Lung (tissue), 12 donors: ENCODE data around the gene LCE3A. TPM values are rescaled to one million over a fixed set of nuclear protein-coding genes. Genes with fewer than 3 reads are reported as not detected.
A peak's percentile ranks its signal among the peaks of the same experiment; 100 is the strongest.

Source experiments
- ATAC-seq: fragments of 200-7000 bp; cut with Tn5 transposase; one replicate; pipeline ENCODE4 v1.9.1; 2020; ENCODE audit warnings: moderate number of reproducible peaks; ENCODE audit not compliant: insufficient read depth, low FRiP score
- DNase-seq, 3 donors: peaks; one replicate each; pipeline ENCODE4 v3.0.0-alpha.2; 2013 to 2017
- H3K27ac ChIP-seq, 2 donors: one replicate each; pipeline ENCODE4 v1.5.1; 2013; ENCODE audit warnings: mild to moderate bottlenecking in 2 of 2, moderate library complexity in 2 of 2, control low read depth in 1 of 2, inconsistent platforms in 1 of 2, low read depth in 1 of 2, low read length in 1 of 2
- H3K27me3 ChIP-seq, 3 donors: one replicate each; pipeline ENCODE4 v1.5.1; 2013; ENCODE audit warnings: low read length in 2 of 3; ENCODE audit not compliant: control insufficient read depth in 3 of 3, insufficient read depth in 3 of 3
- H3K36me3 ChIP-seq, 4 donors: one replicate each; pipeline ENCODE4 v1.5.1; 2013; ENCODE audit warnings: low read length in 4 of 4, mild to moderate bottlenecking in 1 of 4, moderate library complexity in 1 of 4; ENCODE audit not compliant: control insufficient read depth in 4 of 4, insufficient read depth in 4 of 4
- H3K4me1 ChIP-seq, 5 donors: one replicate each; pipeline ENCODE4 v1.5.1; 2013; ENCODE audit warnings: low read length in 5 of 5, mild to moderate bottlenecking in 2 of 5, moderate library complexity in 1 of 5; ENCODE audit not compliant: control insufficient read depth in 5 of 5, insufficient read depth in 5 of 5
- H3K4me3 ChIP-seq: one replicate; pipeline ENCODE4 v1.5.1; 2013; ENCODE audit warnings: mild to moderate bottlenecking, control low read depth, moderate library complexity
- H3K9ac ChIP-seq, 2 donors: one replicate each; pipeline ENCODE4 v1.5.1; 2013; ENCODE audit warnings: low read length in 2 of 2, control low read depth in 1 of 2; ENCODE audit not compliant: insufficient read depth in 1 of 2
- H3K9me3 ChIP-seq, 4 donors: one replicate each; pipeline ENCODE4 v1.5.1; 2013; ENCODE audit warnings: low read length in 3 of 4, mild to moderate bottlenecking in 1 of 4, moderate library complexity in 1 of 4; ENCODE audit not compliant: control insufficient read depth in 4 of 4, insufficient read depth in 3 of 4
- WGBS, 2 donors: extraction: QIAGEN DNeasy Blood & Tissue Kit; methylation state at CpG; one replicate each; pipeline ENCODE4 v1.1.7; 2013; 5-methylcytosine and 5-hydroxymethylcytosine counted together
- polyA plus RNA-seq, 2 donors: library from polyadenylated mRNA; stranded (reverse); fragments of 200-250 nt; gene quantifications; one replicate each; pipeline ENCODE4 v1.2.1, GENCODE V29; 2013
- total RNA-seq, 2 donors: library from RNA; depleted of rRNA in 1 of 2; stranded (reverse); fragments of >200 nt in 1 of 2; gene quantifications; one replicate each; pipeline ENCODE4 v1.2.1, GENCODE V29; 2014 to 2021
- TF ChIP-seq, protein P1 (sequence below): IDR thresholded peaks from 2 replicates; pipeline ENCODE4 v1.5.1; 2012; ENCODE audit warnings: mild to moderate bottlenecking; ENCODE audit errors: control extremely low read depth, extremely low read depth
- donor health status: control.
- donor health status: control.
- donor health status: Bipolar disorder and iron deficiency.
- donor health status: healthy.
- donor health status: DM: yes; HTN: yes; CAD: no.

The LCE3A gene
- total and polyA plus RNA-seq, 4 donors = not detected

GRCh38 chr1:152658649-152659048 is 35.7 kb upstream of the LCE3A start:
- Histone ChIP-seq H3K36me3 (no peaks in the 10 kb centered on the region), H3K4me1 (no peaks in the 10 kb centered on the region), H3K9ac (no peak overlapping the region), H3K27ac (no peak overlapping the region), H3K27me3 (peaks cover 0 to 2% (median 0%) of the 10 kb centered on the region in 3 donors), H3K4me3 (no peak overlapping the region), H3K9me3 (peaks cover 0 to 2% (median 0%) of the 10 kb centered on the region in 4 donors)
- ATAC-seq (no peak), DNase-seq (no peak)
- TF ChIP-seq, protein P1, sequence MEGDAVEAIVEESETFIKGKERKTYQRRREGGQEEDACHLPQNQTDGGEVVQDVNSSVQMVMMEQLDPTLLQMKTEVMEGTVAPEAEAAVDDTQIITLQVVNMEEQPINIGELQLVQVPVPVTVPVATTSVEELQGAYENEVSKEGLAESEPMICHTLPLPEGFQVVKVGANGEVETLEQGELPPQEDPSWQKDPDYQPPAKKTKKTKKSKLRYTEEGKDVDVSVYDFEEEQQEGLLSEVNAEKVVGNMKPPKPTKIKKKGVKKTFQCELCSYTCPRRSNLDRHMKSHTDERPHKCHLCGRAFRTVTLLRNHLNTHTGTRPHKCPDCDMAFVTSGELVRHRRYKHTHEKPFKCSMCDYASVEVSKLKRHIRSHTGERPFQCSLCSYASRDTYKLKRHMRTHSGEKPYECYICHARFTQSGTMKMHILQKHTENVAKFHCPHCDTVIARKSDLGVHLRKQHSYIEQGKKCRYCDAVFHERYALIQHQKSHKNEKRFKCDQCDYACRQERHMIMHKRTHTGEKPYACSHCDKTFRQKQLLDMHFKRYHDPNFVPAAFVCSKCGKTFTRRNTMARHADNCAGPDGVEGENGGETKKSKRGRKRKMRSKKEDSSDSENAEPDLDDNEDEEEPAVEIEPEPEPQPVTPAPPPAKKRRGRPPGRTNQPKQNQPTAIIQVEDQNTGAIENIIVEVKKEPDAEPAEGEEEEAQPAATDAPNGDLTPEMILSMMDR = no peak
- WGBS, 2 donors = 89 to 95% methylated on average over 3 of the region's 3 CpGs

DNA sequence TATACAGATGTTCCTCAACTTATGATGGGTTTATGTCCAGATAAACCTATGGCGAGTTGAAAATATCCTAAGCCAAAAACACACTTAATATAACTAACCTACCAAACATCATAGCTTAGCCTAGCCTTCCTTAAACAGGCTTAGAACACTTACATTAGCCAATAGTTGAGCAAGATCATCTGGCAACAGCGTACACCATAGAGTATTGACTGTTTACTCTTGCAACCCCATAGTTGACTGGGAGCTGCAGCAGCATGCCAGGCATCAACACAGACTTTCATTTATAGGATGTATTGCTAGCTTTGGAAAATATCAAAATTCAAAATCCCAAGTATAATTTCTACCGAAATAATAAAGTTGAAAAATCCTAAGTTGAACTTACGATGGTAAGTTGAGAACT is 34.8 kb upstream of the LCE3A start:
- WGBS, 2 donors = 88 to 89% methylated on average over 4 of the region's 4 CpGs
- H3K9ac ChIP-seq = no peak overlapping the region
- H3K27me3 ChIP-seq = peaks cover 0 to 2% (median 0%) of the 10 kb centered on the region in 3 donors
- peak in 1 of 3 donors; percentile 5 for DNase-seq
- H3K4me3 ChIP-seq = no peak overlapping the region
- peaks cover 0 to 2% (median 0%) of the 10 kb centered on the region in 4 donors for H3K9me3 ChIP-seq
- no peak overlapping the region for H3K27ac ChIP-seq
- TF ChIP-seq, protein P1 = no peak
- no peak for ATAC-seq
- no peaks in the 10 kb centered on the region for H3K36me3 ChIP-seq
- no peaks in the 10 kb centered on the region for H3K4me1 ChIP-seq

DNA sequence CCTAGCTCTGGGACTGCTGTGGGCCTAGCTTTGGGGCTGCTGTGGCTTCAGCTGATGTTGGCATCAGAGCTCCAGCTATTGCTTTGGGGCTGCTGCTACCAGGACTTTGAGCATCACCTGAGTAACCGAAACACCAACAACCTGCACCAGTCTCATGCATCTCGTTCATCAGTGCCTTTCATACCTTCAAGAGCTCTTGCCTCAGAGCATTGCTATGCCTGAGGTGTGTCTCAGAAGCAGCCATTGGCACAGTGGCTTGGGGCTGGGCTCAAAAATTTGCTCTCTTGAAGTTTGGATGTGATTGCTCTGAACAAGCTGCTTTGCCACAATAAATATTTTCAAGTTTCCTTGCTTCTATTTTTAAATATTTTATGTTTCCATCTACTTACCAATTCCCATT is 33.6 kb upstream of the LCE3A start:
- Histone ChIP-seq H3K27ac (no peak overlapping the region), H3K27me3 (peaks cover 0 to 2% (median 0%) of the 10 kb centered on the region in 3 donors), H3K4me1 (no peaks in the 10 kb centered on the region), H3K9me3 (peaks cover 0 to 2% (median 0%) of the 10 kb centered on the region in 4 donors), H3K36me3 (no peaks in the 10 kb centered on the region), H3K4me3 (no peak overlapping the region), H3K9ac (no peak overlapping the region)
- DNase-seq = no peak
- TF ChIP-seq, protein P1 = no peak
- WGBS, 2 donors = 64 to 75% methylated on average over 2 of the region's 2 CpGs
- no peak for ATAC-seq

GRCh38 chr1:152654110-152654509 is 31.2 kb upstream of the LCE3A start:
- H3K27me3 ChIP-seq = no peaks in the 10 kb centered on the region
- peak; percentile 63 to 70 (median 63) for DNase-seq
- no peak overlapping the region for H3K27ac ChIP-seq
- no peak for ATAC-seq
- H3K9ac ChIP-seq = peak overlapping the region in 1 of 2 donors; percentile 2
- H3K9me3 ChIP-seq = peaks cover 0 to 2% (median 0%) of the 10 kb centered on the region in 4 donors
- 28 to 29% methylated on average over 10 of the region's 10 CpGs for WGBS, 2 donors
- H3K4me1 ChIP-seq = no peaks in the 10 kb centered on the region
- no peaks in the 10 kb centered on the region for H3K36me3 ChIP-seq
- no peak overlapping the region for H3K4me3 ChIP-seq
- TF ChIP-seq, protein P1 = peak; percentile 18
